Adipose tissue (tissue), 3 donors: Measurements from ENCODE around the gene STK11. TPM values are rescaled to one million over a fixed set of nuclear protein-coding genes. Genes with fewer than 3 reads are reported as not detected.

Experiments used
- H3K27ac ChIP-seq: one replicate; pipeline ENCODE4 v1.5.1; 2013; ENCODE audit warnings: low read depth, low read length
- WGBS, 3 donors: extraction: QIAGEN DNeasy Blood & Tissue Kit; methylation state at CpG; one replicate each; pipeline ENCODE4 v1.1.7; 2013; 5-methylcytosine and 5-hydroxymethylcytosine counted together
- polyA plus RNA-seq, 3 donors: library from polyadenylated mRNA; stranded (reverse); fragments of 200-250 nt; gene quantifications; one replicate each; pipeline ENCODE4 v1.2.3, GENCODE V29; 2013
- donor health status: healthy with polysubstance abuse.
- donor health status: Bipolar disorder and iron deficiency.
- donor health status: healthy.

The STK11 gene
- polyA plus RNA-seq, 3 donors: 24.5 to 42.9 (median 39.4) TPM

GRCh38 chr19:1273263-1274041, 67.9 kb downstream of the STK11 start:
- 63 to 74% (median 65%) methylated on average over 25 of the region's 25 CpGs for WGBS, 3 donors
- H3K27ac ChIP-seq: no peak overlapping the region

GRCh38 chr19:1274081-1274851, 68.7 kb downstream of the STK11 start:
- H3K27ac ChIP-seq: no peak overlapping the region
- 77 to 85% (median 83%) methylated on average over 36 to 46 of the region's 46 CpGs for WGBS, 3 donors

- 16 to 39% (median 26%) methylated on average over 41 to 44 of the region's 44 CpGs for WGBS, 3 donors
- peak overlapping the region; percentile 34 for H3K27ac ChIP-seq
Measured at GRCh38 chr19:1274852-1275259, 69.3 kb downstream of the STK11 start.

- WGBS, 3 donors: 0 to 1% (median 0%) methylated on average over 68 to 98 of the region's 98 CpGs
- peak within 1 kb of the TSS; percentile 67 for H3K27ac ChIP-seq
Measured at GRCh38 chr19:1275260-1275975, 69.8 kb downstream of the STK11 start, which contains the start of gene FAM174C. Gene FAM174C (plus strand): TSS chr19:1275530. CDS start chr19:1275550, 20 bp downstream.

- 9 to 11% (median 9%) methylated on average over 34 to 43 of the region's 43 CpGs for WGBS, 3 donors
Measured at GRCh38 chr19:1275976-1276627, 70.5 kb downstream of the STK11 start.

GRCh38 chr19:1276628-1277022, 71.0 kb downstream of the STK11 start:
- H3K27ac ChIP-seq: no peak overlapping the region
- WGBS, 3 donors: 59 to 68% (median 63%) methylated on average over 10 of the region's 10 CpGs

More at GRCh38 chr19:1275976-1276627, 70.5 kb downstream of the STK11 start:
- H3K27ac ChIP-seq: peak overlapping the region; percentile 67

- WGBS, 3 donors: 93 to 95% (median 93%) methylated on average over 15 of the region's 15 CpGs
- H3K27ac ChIP-seq: no peak overlapping the region
Measured at GRCh38 chr19:1277061-1277460, 71.5 kb downstream of the STK11 start.

Other genes starting within 250 kb of the STK11 start
- 10 to 100 TPM; 26.7 to 33.5 (median 30.9) TPM for gene WDR18, start 221.4 kb upstream of the STK11 start, polyA plus RNA-seq
- under 1 TPM in 2 of 3 donors, not detected in 1; 0.01 to 0.03 TPM for gene GRIN3B, start 205.4 kb upstream of the STK11 start, polyA plus RNA-seq
- gene TMEM259, start 184.7 kb upstream of the STK11 start, polyA plus RNA-seq: 100 to 1,000 TPM; 107 to 198 (median 126) TPM
- not detected for gene RNU6-2, start 184.3 kb upstream of the STK11 start, polyA plus RNA-seq
- gene CNN2, start 179.2 kb upstream of the STK11 start, polyA plus RNA-seq: 100 to 1,000 TPM in 1 of 3 donors, 10 to 100 TPM in 2; 39.3 to 107 (median 76.1) TPM
- 10 to 100 TPM in 2 of 3 donors, 1 to 10 TPM in 1; 9.6 to 26.2 (median 14.7) TPM for gene ABCA7, start 165.7 kb upstream of the STK11 start, polyA plus RNA-seq
- gene ARHGAP45, start 138.6 kb upstream of the STK11 start, polyA plus RNA-seq: 10 to 100 TPM; 10.1 to 22.3 (median 14.7) TPM
- gene POLR2E, start 110.4 kb upstream of the STK11 start, polyA plus RNA-seq: 100 to 1,000 TPM in 2 of 3 donors, 10 to 100 TPM in 1; 86.3 to 393 (median 226) TPM
- 1,000 to 10,000 TPM in 2 of 3 donors, 100 to 1,000 TPM in 1; 205 to 2,242 (median 1,517) TPM for gene GPX4, start 101.8 kb upstream of the STK11 start, polyA plus RNA-seq
- 100 to 1,000 TPM in 1 of 3 donors, 10 to 100 TPM in 2; 22.0 to 155 (median 53.1) TPM for gene SBNO2, start 31.5 kb upstream of the STK11 start, polyA plus RNA-seq
- gene CBARP, start 32.2 kb downstream of the STK11 start, polyA plus RNA-seq: 1 to 10 TPM in 2 of 3 donors, under 1 TPM in 1; 0.20 to 4.3 (median 2.0) TPM
- gene ATP5F1D, start 36.0 kb downstream of the STK11 start, polyA plus RNA-seq: 100 to 1,000 TPM; 217 to 303 (median 219) TPM
- 10 to 100 TPM; 22.8 to 95.5 (median 75.0) TPM for gene MIDN, start 42.8 kb downstream of the STK11 start, polyA plus RNA-seq
- 100 to 1,000 TPM; 346 to 568 (median 388) TPM for gene CIRBP, start 63.6 kb downstream of the STK11 start, polyA plus RNA-seq
- 10 to 100 TPM; 44.9 to 75.8 (median 55.0) TPM for gene FAM174C, start 69.8 kb downstream of the STK11 start, polyA plus RNA-seq
- not detected for gene EFNA2, start 80.1 kb downstream of the STK11 start, polyA plus RNA-seq
- 100 to 1,000 TPM in 2 of 3 donors, 10 to 100 TPM in 1; 97.5 to 211 (median 110) TPM for gene NDUFS7, start 178.1 kb downstream of the STK11 start, polyA plus RNA-seq
- gene GAMT, start 195.8 kb downstream of the STK11 start, polyA plus RNA-seq: 10 to 100 TPM; 15.4 to 52.7 (median 17.7) TPM
- gene DAZAP1, start 201.8 kb downstream of the STK11 start, polyA plus RNA-seq: 10 to 100 TPM; 38.4 to 79.9 (median 70.1) TPM
- gene RPS15, start 232.6 kb downstream of the STK11 start, polyA plus RNA-seq: 1,000 to 10,000 TPM; 2,434 to 3,362 (median 3,351) TPM
- gene APC2, start 244.3 kb downstream of the STK11 start, polyA plus RNA-seq: under 1 TPM in 2 of 3 donors, not detected in 1; 0.06 TPM